ENCODE data around the gene OPA1. TPM values are rescaled to one million over a fixed set of nuclear protein-coding genes. Genes with fewer than 3 reads are reported as not detected.

Gene OPA1
- total RNA-seq, 1 experiment from 2014 or later: 75.4 TPM

GRCh38 chr3:193637831-193638230, 44.8 kb downstream of the OPA1 start:
- no peak overlapping the region for H4K8ac ChIP-seq (replicated peaks; ENCODE audit: insufficient read length, low read depth, low read length)
- no peak overlapping the region for H3K4me3 Mint-ChIP-seq
- no peak overlapping the region for H3T11ph ChIP-seq (ENCODE audit: low read length)
- H2BK120ac ChIP-seq (ENCODE audit: low read depth, low read length, poor library complexity, severe bottlenecking): no peak overlapping the region
- H3K4me1 Mint-ChIP-seq: no peaks in the 10 kb centered on the region
- H2BK15ac ChIP-seq (ENCODE audit: low read depth, low read length): no peak overlapping the region
- H3K23me2 ChIP-seq (ENCODE audit: insufficient read length, low read depth, low read length, poor library complexity, severe bottlenecking): no peaks in the 10 kb centered on the region
- H3K4ac ChIP-seq (ENCODE audit: low read depth, low read length): no peak overlapping the region
- no peak overlapping the region for H2AK5ac ChIP-seq (ENCODE audit: insufficient read length, low read length)
- no peaks in the 10 kb centered on the region for H3K27me3 Mint-ChIP-seq (ENCODE audit: low read depth)
- H3K27ac Mint-ChIP-seq: no peak overlapping the region
- no peak overlapping the region for H3K56ac ChIP-seq (ENCODE audit: insufficient read length, low read depth, low read length)
- H3K27me3 ChIP-seq (ENCODE audit: insufficient read depth, low read length): no peaks in the 10 kb centered on the region
- H3K14ac ChIP-seq (ENCODE audit: insufficient read depth, low read length): no peak overlapping the region
- H4K5ac ChIP-seq (ENCODE audit: insufficient read length, low read depth, low read length): no peak overlapping the region
- no peaks in the 10 kb centered on the region for H3K79me1 ChIP-seq (ENCODE audit: insufficient read depth, low read depth, low read length, poor library complexity, severe bottlenecking)
- H2BK20ac ChIP-seq (ENCODE audit: low read depth, low read length, poor library complexity, severe bottlenecking): no peak overlapping the region
- no peak for DNase-seq
- H3K4me2 ChIP-seq (ENCODE audit: insufficient read depth, insufficient read length, low read length): no peak overlapping the region
- no peak overlapping the region for H4K91ac ChIP-seq (ENCODE audit: insufficient read length, low read depth, low read length)
- WGBS (ENCODE audit: extremely low coverage, insufficient read length, low lambda C conversion rate): no CpG with 5 or more reads among the region's 3 CpGs
- H2BK5ac ChIP-seq (ENCODE audit: insufficient read length, low read length): no peak overlapping the region
- H3K27ac ChIP-seq (ENCODE audit: insufficient read length, low read depth, low read length): no peak overlapping the region
- H3K4me1 ChIP-seq (ENCODE audit: insufficient read depth, low read length): no peaks in the 10 kb centered on the region
- no peak overlapping the region for H3K23ac ChIP-seq (ENCODE audit: insufficient read length, low read depth, low read length)
- H4K20me1 ChIP-seq (ENCODE audit: control insufficient read depth, insufficient read depth, insufficient read length): no peaks in the 10 kb centered on the region
- no peaks in the 10 kb centered on the region for H3K9me3 Mint-ChIP-seq
- no peaks in the 10 kb centered on the region for H3K9me3 ChIP-seq (ENCODE audit: control insufficient read depth, low read depth, low read length)
- H3K18ac ChIP-seq (ENCODE audit: insufficient read length, low read depth, low read length): no peak overlapping the region
- no peak overlapping the region for H3K9ac ChIP-seq (ENCODE audit: extremely low read depth, insufficient read length, low read length)
- H2BK12ac ChIP-seq (ENCODE audit: insufficient read length, low read depth, low read length): no peak overlapping the region
- TF ChIP-seq CTCF (conservative IDR thresholded peaks at IDR 0.05): no peak
- H3K36me3 Mint-ChIP-seq (ENCODE audit: insufficient read depth in 1 of 3, low read depth in 3 of 3): peaks cover 3 to 22% (median 16%) of the 10 kb centered on the region in 3 experiments; a peak in 5 of 7 replicates
- no peak overlapping the region for H2AFZ ChIP-seq (ENCODE audit: low read length)
- no peaks in the 10 kb centered on the region for H3K79me2 ChIP-seq (ENCODE audit: insufficient read depth, low read length)
